Skeletal muscle satellite cell (primary cell): Measurements from ENCODE around the gene ZNF862.

Source experiments
- H3K27me3 ChIP-seq: 2 replicates; pipeline ENCODE4 v1.7.0; 2013; ENCODE audit warnings: low read length; ENCODE audit not compliant: control insufficient read depth, insufficient read depth
- H3K36me3 ChIP-seq: 2 replicates; pipeline ENCODE4 v1.7.0; 2013; ENCODE audit warnings: mild to moderate bottlenecking, control low read depth, low read length; ENCODE audit not compliant: insufficient read depth
- H3K4me1 ChIP-seq: 2 replicates; pipeline ENCODE4 v1.7.0; 2013; ENCODE audit warnings: low read length; ENCODE audit not compliant: control insufficient read depth, insufficient read depth
- H3K4me2 ChIP-seq: 2 replicates; pipeline ENCODE4 v1.7.0; 2013; ENCODE audit warnings: mild to moderate bottlenecking, low read length
- H3K4me3 ChIP-seq: 2 replicates; pipeline ENCODE4 v1.7.0; 2013; ENCODE audit warnings: low read length
- H3K9ac ChIP-seq: 2 replicates; pipeline ENCODE4 v1.7.0; 2013; ENCODE audit warnings: mild to moderate bottlenecking, low read depth, low read length, moderate library complexity
- H3K9me3 ChIP-seq: replicated peaks from 2 replicates; pipeline ENCODE4 v1.7.0; 2013; ENCODE audit warnings: mild to moderate bottlenecking, control low read depth, low read length

ZNF862 gene

GRCh38 chr7:149851449-149851848 lies 13.3 kb downstream of the ZNF862 start:
- peaks cover 7% of the 10 kb centered on the region for H3K36me3 ChIP-seq
- no peak overlapping the region for H3K9ac ChIP-seq
- H3K27me3 ChIP-seq, result no peaks in the 10 kb centered on the region
- no peaks in the 10 kb centered on the region for H3K9me3 ChIP-seq
- peaks cover 16% of the 10 kb centered on the region for H3K4me1 ChIP-seq
- H3K4me3 ChIP-seq, result no peak overlapping the region
- no peak overlapping the region for H3K4me2 ChIP-seq

- Histone ChIP-seq H3K4me1 (peaks cover 16% of the 10 kb centered on the region), H3K9ac (no peak overlapping the region), H3K9me3 (no peaks in the 10 kb centered on the region), H3K4me2 (no peak overlapping the region), H3K36me3 (no peaks in the 10 kb centered on the region), H3K27me3 (no peaks in the 10 kb centered on the region), H3K4me3 (no peak overlapping the region)
Observed at GRCh38 chr7:149853157-149853556, 15.0 kb downstream of the ZNF862 start.

GRCh38 chr7:149854611-149855360 lies 16.6 kb downstream of the ZNF862 start:
- Histone ChIP-seq H3K27me3 (no peaks in the 10 kb centered on the region), H3K4me3 (no peak overlapping the region), H3K9me3 (no peaks in the 10 kb centered on the region), H3K4me2 (peak overlapping the region; percentile 37), H3K36me3 (peaks cover 6% of the 10 kb centered on the region), H3K4me1 (peaks cover 16% of the 10 kb centered on the region), H3K9ac (no peak overlapping the region)

- peaks cover 10% of the 10 kb centered on the region for H3K36me3 ChIP-seq
- no peak overlapping the region for H3K9ac ChIP-seq
- peaks cover 16% of the 10 kb centered on the region for H3K4me1 ChIP-seq
- H3K4me2 ChIP-seq, result peak overlapping the region; percentile 37
- no peaks in the 10 kb centered on the region for H3K27me3 ChIP-seq
- H3K4me3 ChIP-seq, result no peak overlapping the region
- no peaks in the 10 kb centered on the region for H3K9me3 ChIP-seq
Observed at GRCh38 chr7:149855361-149856305, 17.5 kb downstream of the ZNF862 start.

- Histone ChIP-seq H3K27me3 (no peaks in the 10 kb centered on the region), H3K4me1 (peaks cover 16% of the 10 kb centered on the region), H3K4me3 (no peak overlapping the region), H3K36me3 (peaks cover 16% of the 10 kb centered on the region), H3K9me3 (no peaks in the 10 kb centered on the region), H3K4me2 (no peak overlapping the region), H3K9ac (no peak overlapping the region)
Observed at GRCh38 chr7:149856583-149856982, 18.4 kb downstream of the ZNF862 start.

- H3K36me3 ChIP-seq, result peaks cover 19% of the 10 kb centered on the region
Observed at GRCh38 chr7:149859369-149859768, 21.2 kb downstream of the ZNF862 start.

GRCh38 chr7:149859876-149860275 lies 21.7 kb downstream of the ZNF862 start:
- H3K36me3 ChIP-seq, result peaks cover 19% of the 10 kb centered on the region
- peaks cover 11% of the 10 kb centered on the region for H3K4me1 ChIP-seq
- H3K4me3 ChIP-seq, result no peak overlapping the region
- no peak overlapping the region for H3K9ac ChIP-seq
- no peaks in the 10 kb centered on the region for H3K27me3 ChIP-seq
- no peak overlapping the region for H3K4me2 ChIP-seq
- no peaks in the 10 kb centered on the region for H3K9me3 ChIP-seq

More at GRCh38 chr7:149859369-149859768, 21.2 kb downstream of the ZNF862 start:
- H3K4me2 ChIP-seq, result no peak overlapping the region
- no peak overlapping the region for H3K4me3 ChIP-seq
- H3K9me3 ChIP-seq, result no peaks in the 10 kb centered on the region
- peaks cover 16% of the 10 kb centered on the region for H3K4me1 ChIP-seq
- H3K9ac ChIP-seq, result no peak overlapping the region
- no peaks in the 10 kb centered on the region for H3K27me3 ChIP-seq

GRCh38 chr7:149860821-149861727 lies 22.9 kb downstream of the ZNF862 start:
- Histone ChIP-seq H3K9ac (no peak overlapping the region), H3K36me3 (peaks cover 19% of the 10 kb centered on the region), H3K4me3 (no peak overlapping the region), H3K4me2 (no peak overlapping the region), H3K27me3 (no peaks in the 10 kb centered on the region), H3K9me3 (no peaks in the 10 kb centered on the region), H3K4me1 (no peaks in the 10 kb centered on the region)

GRCh38 chr7:149861728-149862045 lies 23.5 kb downstream of the ZNF862 start:
- Histone ChIP-seq H3K4me2 (no peak overlapping the region), H3K27me3 (no peaks in the 10 kb centered on the region), H3K36me3 (peaks cover 19% of the 10 kb centered on the region), H3K9ac (no peak overlapping the region), H3K4me1 (no peaks in the 10 kb centered on the region), H3K9me3 (no peaks in the 10 kb centered on the region), H3K4me3 (no peak overlapping the region)

- Histone ChIP-seq H3K4me3 (no peak overlapping the region), H3K9me3 (no peaks in the 10 kb centered on the region), H3K36me3 (peaks cover 19% of the 10 kb centered on the region), H3K9ac (no peak overlapping the region), H3K4me1 (no peaks in the 10 kb centered on the region), H3K27me3 (no peaks in the 10 kb centered on the region), H3K4me2 (no peak overlapping the region)
Observed at GRCh38 chr7:149862156-149862555, 24.0 kb downstream of the ZNF862 start.

GRCh38 chr7:149863500-149863899 lies 25.3 kb downstream of the ZNF862 start:
- Histone ChIP-seq H3K27me3 (no peaks in the 10 kb centered on the region), H3K4me3 (no peak overlapping the region), H3K9me3 (no peaks in the 10 kb centered on the region), H3K36me3 (peaks cover 19% of the 10 kb centered on the region), H3K9ac (no peak overlapping the region), H3K4me1 (no peaks in the 10 kb centered on the region), H3K4me2 (no peak overlapping the region)
